BJ (cell line): ENCODE data around the gene JAKMIP1. TPM values are rescaled to one million over a fixed set of nuclear protein-coding genes. Genes with fewer than 3 reads are reported as not detected.

ENCODE experiments used
- CTCF ChIA-PET: fragments of 350-600 bp; formaldehyde crosslinking; extraction: SDS; loops from one replicate; lab custom pipeline; 2021; ENCODE audit warnings: antibody characterized with exemption, inconsistent platforms; lab: Yijun Ruan, JAX
- POLR2A ChIA-PET: fragments of 300-600 bp; sonication (Branson Sonifier 250); formaldehyde crosslinking; extraction: SDS; loops from one replicate; lab custom pipeline; 2021; ENCODE audit warnings: antibody characterized with exemption; lab: Charles Lee
- DNase-seq: peaks from one replicate; pipeline ENCODE4 v3.0.0-alpha.2; 2011; ENCODE audit warnings: low read depth
- H3K27me3 ChIP-seq: 2 replicates; pipeline ENCODE4 v1.6.0; 2011; ENCODE audit warnings: low read length; ENCODE audit not compliant: control insufficient read depth, insufficient read depth
- H3K36me3 ChIP-seq: 2 replicates; pipeline ENCODE4 v1.5.1; 2011; ENCODE audit warnings: low read length; ENCODE audit not compliant: control insufficient read depth, insufficient read depth
- H3K4me3 ChIP-seq: 2 replicates; pipeline ENCODE4 v1.5.1; 2011; ENCODE audit warnings: low read depth, mild to moderate bottlenecking, control low read depth, low read length
- polyA plus RNA-seq: library from polyadenylated mRNA; depleted of rRNA; stranded (reverse); fragments of >200 nt; gene quantifications from 2 replicates; pipeline ENCODE4 v1.2.3, GENCODE V29; 2011
- TF ChIP-seq, protein P1 (sequence below): IDR thresholded peaks from 2 replicates; pipeline ENCODE4 v1.5.1; 2011; ENCODE audit warnings: low read depth, mild to moderate bottlenecking, control low read depth, inconsistent platforms, low read length, moderate library complexity; ENCODE audit not compliant: insufficient read depth

The JAKMIP1 gene
- polyA plus RNA-seq, 1 experiment, result not detected

DNA sequence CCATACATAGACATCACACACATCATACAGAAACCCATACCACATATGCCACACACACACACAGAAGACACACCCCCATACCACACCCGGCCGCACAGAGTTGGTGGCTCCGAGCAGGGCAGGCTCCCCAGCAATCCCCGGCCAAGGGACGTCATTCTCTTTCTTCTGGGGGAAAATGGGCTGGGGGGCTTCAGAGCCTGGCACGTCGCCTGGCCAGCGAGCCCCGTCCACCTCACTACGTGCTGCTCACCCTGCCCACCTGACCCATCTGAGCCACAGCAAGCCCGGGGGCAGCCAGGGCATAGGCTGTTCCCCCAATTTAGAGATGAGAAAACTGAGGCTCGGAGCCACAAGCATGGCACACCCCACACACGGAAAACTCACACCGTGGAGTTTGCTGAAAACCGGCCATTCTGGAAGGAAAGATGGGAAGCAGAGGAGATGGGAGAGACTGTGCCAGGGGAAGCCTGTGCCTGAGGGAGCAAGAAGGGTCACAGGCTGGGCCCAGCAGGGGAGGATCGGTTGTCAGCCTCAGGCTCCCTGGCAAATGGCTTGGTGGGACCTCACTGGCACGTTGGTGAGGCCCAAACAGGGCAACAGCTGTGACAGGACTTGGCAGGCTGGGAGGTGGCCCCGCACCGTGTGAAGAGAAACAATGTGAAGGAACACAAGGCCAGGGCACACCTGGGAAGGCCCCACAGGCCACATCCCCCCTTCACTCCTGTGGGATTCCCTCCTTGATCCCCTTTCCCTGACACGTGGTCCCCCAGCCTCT lies 73.2 kb downstream of the JAKMIP1 start:
- ChIA-PET CTCF (no interaction called here), POLR2A (no interaction called here)
- H3K36me3 ChIP-seq, result no peaks in the 10 kb centered on the region

DNA sequence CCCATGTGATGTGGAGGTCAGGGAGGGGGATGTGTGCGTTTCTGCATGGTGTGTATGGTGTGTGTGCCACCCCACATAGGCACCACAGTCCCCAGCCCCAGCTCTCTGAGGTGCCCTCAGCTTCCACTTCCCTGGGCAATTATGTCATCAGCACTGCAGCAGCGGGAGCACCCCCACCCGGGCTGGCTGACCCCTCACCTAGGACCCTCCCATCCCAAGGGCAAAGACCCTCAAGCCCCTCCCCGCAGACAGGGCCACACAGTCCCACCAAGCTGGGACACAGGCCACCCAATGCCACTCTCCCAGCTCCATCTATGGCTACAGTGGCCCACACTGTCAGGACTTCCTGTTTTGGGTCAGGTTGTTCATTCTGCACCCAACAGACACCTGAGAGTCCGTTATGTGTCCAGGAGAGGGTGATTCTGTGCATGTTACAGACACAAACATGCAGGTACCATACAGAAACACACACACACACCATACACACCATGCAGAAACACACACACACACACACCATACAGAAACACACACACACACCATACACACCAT lies 75.2 kb downstream of the JAKMIP1 start:
- TF ChIP-seq, protein P1, sequence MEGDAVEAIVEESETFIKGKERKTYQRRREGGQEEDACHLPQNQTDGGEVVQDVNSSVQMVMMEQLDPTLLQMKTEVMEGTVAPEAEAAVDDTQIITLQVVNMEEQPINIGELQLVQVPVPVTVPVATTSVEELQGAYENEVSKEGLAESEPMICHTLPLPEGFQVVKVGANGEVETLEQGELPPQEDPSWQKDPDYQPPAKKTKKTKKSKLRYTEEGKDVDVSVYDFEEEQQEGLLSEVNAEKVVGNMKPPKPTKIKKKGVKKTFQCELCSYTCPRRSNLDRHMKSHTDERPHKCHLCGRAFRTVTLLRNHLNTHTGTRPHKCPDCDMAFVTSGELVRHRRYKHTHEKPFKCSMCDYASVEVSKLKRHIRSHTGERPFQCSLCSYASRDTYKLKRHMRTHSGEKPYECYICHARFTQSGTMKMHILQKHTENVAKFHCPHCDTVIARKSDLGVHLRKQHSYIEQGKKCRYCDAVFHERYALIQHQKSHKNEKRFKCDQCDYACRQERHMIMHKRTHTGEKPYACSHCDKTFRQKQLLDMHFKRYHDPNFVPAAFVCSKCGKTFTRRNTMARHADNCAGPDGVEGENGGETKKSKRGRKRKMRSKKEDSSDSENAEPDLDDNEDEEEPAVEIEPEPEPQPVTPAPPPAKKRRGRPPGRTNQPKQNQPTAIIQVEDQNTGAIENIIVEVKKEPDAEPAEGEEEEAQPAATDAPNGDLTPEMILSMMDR, result no peak
- no peak for DNase-seq
- H3K27me3 ChIP-seq, result no peaks in the 10 kb centered on the region
- CTCF ChIA-PET, result no interaction called here
- no peaks in the 10 kb centered on the region for H3K36me3 ChIP-seq
- no peak overlapping the region for H3K4me3 ChIP-seq
- POLR2A ChIA-PET, result no interaction called here

More for the DNA sequence above, 73.2 kb downstream of the JAKMIP1 start:
- no peak for DNase-seq
- H3K4me3 ChIP-seq, result no peak overlapping the region
- H3K27me3 ChIP-seq, result no peaks in the 10 kb centered on the region
- TF ChIP-seq, protein P1, result no peak

DNA sequence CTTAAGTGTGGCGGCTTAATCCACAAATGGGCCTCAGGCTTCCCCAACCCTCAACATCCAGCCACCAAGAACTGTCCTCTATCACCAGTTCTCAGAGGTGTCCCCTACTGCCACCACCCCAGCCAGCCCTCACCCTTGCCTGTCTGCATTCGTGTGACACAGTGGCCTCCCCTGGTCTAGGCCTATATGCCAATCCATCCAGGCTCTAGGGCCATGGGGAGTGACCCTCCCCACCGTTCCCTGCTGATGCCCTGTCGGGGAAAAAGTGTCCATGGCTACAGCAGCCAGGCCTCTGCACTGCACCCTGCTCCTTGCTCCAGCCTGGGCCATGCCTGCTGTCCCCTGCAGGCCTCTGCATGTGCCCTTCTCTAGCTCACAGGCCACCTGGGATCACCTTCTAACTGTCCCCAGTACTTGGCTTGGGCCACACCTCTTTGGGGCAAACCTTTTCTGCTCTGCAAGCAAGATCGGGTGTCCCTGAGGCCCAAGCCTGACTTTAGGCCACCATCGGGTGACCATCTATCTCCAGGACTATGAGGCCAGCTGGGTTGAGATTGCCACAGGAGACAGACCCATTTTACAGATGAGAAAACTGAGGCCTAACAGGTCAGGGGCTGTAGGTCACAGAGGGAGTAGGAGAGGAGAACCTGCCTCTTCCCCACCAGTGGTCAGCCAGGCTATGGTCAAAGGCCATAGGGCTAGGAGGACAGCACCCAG lies 75.8 kb downstream of the JAKMIP1 start:
- ChIA-PET CTCF (no interaction called here), POLR2A (no interaction called here)
- TF ChIP-seq, protein P1, result no peak

DNA sequence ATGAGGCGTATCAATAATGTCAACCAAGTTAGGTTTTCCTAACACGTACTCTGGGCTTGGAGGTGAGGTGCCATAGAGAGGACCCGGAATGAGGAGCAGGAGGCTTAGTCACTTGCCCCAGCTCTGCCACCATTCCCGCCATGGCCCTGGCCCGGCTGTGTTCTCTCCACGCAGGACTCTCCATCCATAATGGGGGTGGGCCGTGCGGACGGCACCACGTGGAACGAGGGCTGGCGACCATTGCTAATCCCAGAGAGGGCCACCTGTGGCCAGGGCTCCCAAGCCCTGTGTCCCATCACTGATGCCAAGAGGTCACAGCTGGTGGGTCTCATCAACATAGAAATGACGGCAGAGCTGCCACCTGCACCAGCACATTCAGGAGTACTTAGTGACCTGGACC lies 76.4 kb downstream of the JAKMIP1 start:
- Histone ChIP-seq H3K36me3 (no peaks in the 10 kb centered on the region), H3K4me3 (no peak overlapping the region), H3K27me3 (no peaks in the 10 kb centered on the region)
- POLR2A ChIA-PET, result no interaction called here
- CTCF ChIA-PET, result no interaction called here
- no peak for DNase-seq
- TF ChIP-seq, protein P1, result no peak

More for the DNA sequence above, 75.8 kb downstream of the JAKMIP1 start:
- Histone ChIP-seq H3K4me3 (no peak overlapping the region), H3K27me3 (no peaks in the 10 kb centered on the region), H3K36me3 (no peaks in the 10 kb centered on the region)
- DNase-seq, result no peak

DNA sequence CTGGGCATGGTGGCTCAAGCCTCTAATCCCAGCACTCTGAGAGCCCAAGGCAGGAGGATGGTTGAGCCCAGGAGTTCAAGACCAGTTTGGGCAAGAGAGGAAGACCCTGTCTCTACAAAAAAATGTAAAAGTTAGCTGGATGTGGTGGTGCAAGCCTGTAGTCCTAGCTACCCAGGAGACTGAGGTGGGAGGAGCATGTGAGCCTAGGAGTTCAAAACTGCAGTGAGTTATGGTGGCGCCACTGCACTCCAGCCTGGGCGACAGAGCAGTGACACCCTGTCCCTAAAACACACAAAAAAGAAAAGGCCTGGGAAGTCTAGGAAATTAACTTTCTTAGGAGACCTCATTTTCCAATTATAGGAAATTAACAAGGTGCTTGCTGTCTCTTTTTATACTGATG lies 76.8 kb downstream of the JAKMIP1 start:
- POLR2A ChIA-PET, result no interaction called here
- H3K36me3 ChIP-seq, result no peaks in the 10 kb centered on the region
- no peaks in the 10 kb centered on the region for H3K27me3 ChIP-seq
- H3K4me3 ChIP-seq, result no peak overlapping the region
- CTCF ChIA-PET, result no interaction called here
- TF ChIP-seq, protein P1, result no peak
- no peak for DNase-seq
